ENCODE results near the gene RPS28. TPM values are rescaled to one million over a fixed set of nuclear protein-coding genes. Genes with fewer than 3 reads are reported as not detected.
"Not testable (repeated sequence)": the region's sequence is repeated elsewhere in the genome, so short reads cannot be mapped to it uniquely, and the experiment has no call there.

Gene RPS28
- polyA plus RNA-seq, 1 donor (not counting 4 experiments of a cell fraction or from before 2014, with no cell fraction given), result 960 TPM

- H4K20me1 ChIP-seq (ENCODE audit: control insufficient read depth, extremely low read depth, insufficient read depth, low read length), result no peaks in the 10 kb centered on the region
- no peaks in the 10 kb centered on the region for H3K27me3 ChIP-seq (ENCODE audit: control insufficient read depth, extremely low read depth, insufficient read depth, low read length)
- H3K27ac ChIP-seq (ENCODE audit: control insufficient read depth, insufficient read depth, low read length), result no peak overlapping the region
- FAIRE-seq (no peak), DNase-seq (ENCODE audit: low read depth, low spot score) (no peak)
- peaks cover 12 to 18% of the 10 kb centered on the region in 2 experiments for H3K36me3 ChIP-seq (ENCODE audit: control insufficient read depth in 2 of 2, extremely low read depth in 1 of 2, insufficient read depth in 2 of 2, low read length in 2 of 2)
- peaks cover 15% of the 10 kb centered on the region for H3K4me1 ChIP-seq (ENCODE audit: control insufficient read depth, extremely low read depth, insufficient read depth, low read length)
- dilution Hi-C loops (cut with MboI; ENCODE audit: extremely low pct_ligation_motif_present, low sequenced_read_pairs), result no loop called here
- TF ChIP-seq CTCF (optimal IDR thresholded peaks at IDR 0.05 in 1 of 3, IDR thresholded peaks at IDR 0.05 in 1 of 3, conservative IDR thresholded peaks at IDR 0.05 in 1 of 3; ENCODE audit: extremely low read depth in 1 of 3, insufficient read depth in 2 of 3, low read length in 3 of 3) (no peak), EZH2 (IDR thresholded peaks at IDR 0.05; ENCODE audit: low read length) (no peak)
- H2AFZ ChIP-seq (ENCODE audit: control insufficient read depth, low read length), result no peak overlapping the region
- H3K9me1 ChIP-seq (ENCODE audit: control insufficient read depth, extremely low read depth, insufficient read depth, low read length), result no peaks in the 10 kb centered on the region
- H3K9ac ChIP-seq (ENCODE audit: control insufficient read depth, extremely low read depth, insufficient read depth, low read length), result no peak overlapping the region
- H3K4me3 ChIP-seq (ENCODE audit: control insufficient read depth in 2 of 3, extremely low read depth in 1 of 3, insufficient read depth in 2 of 3, low read depth in 1 of 3, low read length in 3 of 3), result no peak overlapping the region
- H3K4me2 ChIP-seq (ENCODE audit: control insufficient read depth, extremely low read depth, insufficient read depth, low read depth, low read length), result no peak overlapping the region
- H3K9me3 ChIP-seq (ENCODE audit: control insufficient read depth, low read depth, low read length), result no peaks in the 10 kb centered on the region
- H3K79me2 ChIP-seq (ENCODE audit: control insufficient read depth, insufficient read depth, low read length), result peaks cover 18% of the 10 kb centered on the region
Measured at GRCh38 chr19:8316351-8317125, 4.8 kb upstream of the RPS28 start.

- H3K9me3 ChIP-seq (ENCODE audit: control insufficient read depth, low read depth, low read length); H3K4me3 ChIP-seq (ENCODE audit: control insufficient read depth in 2 of 3, extremely low read depth in 1 of 3, insufficient read depth in 2 of 3, low read depth in 1 of 3, low read length in 3 of 3); H3K27ac ChIP-seq (ENCODE audit: control insufficient read depth, insufficient read depth, low read length); FAIRE-seq; H4K20me1 ChIP-seq (ENCODE audit: control insufficient read depth, extremely low read depth, insufficient read depth, low read length); dilution Hi-C loops (cut with MboI; ENCODE audit: extremely low pct_ligation_motif_present, low sequenced_read_pairs); H3K9me1 ChIP-seq (ENCODE audit: control insufficient read depth, extremely low read depth, insufficient read depth, low read length); H3K27me3 ChIP-seq (ENCODE audit: control insufficient read depth, extremely low read depth, insufficient read depth, low read length); DNase-seq (ENCODE audit: low read depth, low spot score); H2AFZ ChIP-seq (ENCODE audit: control insufficient read depth, low read length); H3K4me2 ChIP-seq (ENCODE audit: control insufficient read depth, extremely low read depth, insufficient read depth, low read depth, low read length); H3K9ac ChIP-seq (ENCODE audit: control insufficient read depth, extremely low read depth, insufficient read depth, low read length): not testable (repeated sequence)
- H3K79me2 ChIP-seq (ENCODE audit: control insufficient read depth, insufficient read depth, low read length), result peaks cover 39% of the 10 kb centered on the region
- H3K36me3 ChIP-seq (ENCODE audit: control insufficient read depth in 2 of 2, extremely low read depth in 1 of 2, insufficient read depth in 2 of 2, low read length in 2 of 2), result peaks cover 15 to 22% of the 10 kb centered on the region in 2 experiments
- H3K4me1 ChIP-seq (ENCODE audit: control insufficient read depth, extremely low read depth, insufficient read depth, low read length), result peaks cover 16% of the 10 kb centered on the region
Measured at GRCh38 chr19:8318835-8319234, 2.5 kb upstream of the RPS28 start.
